GM12891 (cell line): Measurements from ENCODE around the gene PLCXD1.

ENCODE experiments used
- DNase-seq: peaks from one replicate; pipeline ENCODE4 v3.0.0; 2011; ENCODE audit warnings: low spot score; ENCODE audit not compliant: insufficient read length
- FAIRE-seq: peaks from 2 replicates; lab custom pipeline; 2011; peaks lifted over from hg19 to GRCh38; lab: Jason Lieb, UNC
- POLR2A ChIP-seq: IDR thresholded peaks from 2 replicates; pipeline ENCODE4 v1.6.1; 2011; ENCODE audit warnings: low read depth, low read length, control low read depth
- POU2F2 ChIP-seq: IDR thresholded peaks from 2 replicates; pipeline ENCODE4 v1.6.1; 2011; ENCODE audit warnings: low read depth, mild to moderate bottlenecking, control low read depth, low read length, moderate library complexity
- SPI1 ChIP-seq: IDR thresholded peaks from 2 replicates; pipeline ENCODE4 v1.6.1; 2011; ENCODE audit warnings: low read depth, low read length, control low read depth
- TAF1 ChIP-seq: IDR thresholded peaks from 2 replicates; pipeline ENCODE4 v1.6.1; 2011; ENCODE audit warnings: low read depth, low read length, control low read depth

Gene PLCXD1

DNA sequence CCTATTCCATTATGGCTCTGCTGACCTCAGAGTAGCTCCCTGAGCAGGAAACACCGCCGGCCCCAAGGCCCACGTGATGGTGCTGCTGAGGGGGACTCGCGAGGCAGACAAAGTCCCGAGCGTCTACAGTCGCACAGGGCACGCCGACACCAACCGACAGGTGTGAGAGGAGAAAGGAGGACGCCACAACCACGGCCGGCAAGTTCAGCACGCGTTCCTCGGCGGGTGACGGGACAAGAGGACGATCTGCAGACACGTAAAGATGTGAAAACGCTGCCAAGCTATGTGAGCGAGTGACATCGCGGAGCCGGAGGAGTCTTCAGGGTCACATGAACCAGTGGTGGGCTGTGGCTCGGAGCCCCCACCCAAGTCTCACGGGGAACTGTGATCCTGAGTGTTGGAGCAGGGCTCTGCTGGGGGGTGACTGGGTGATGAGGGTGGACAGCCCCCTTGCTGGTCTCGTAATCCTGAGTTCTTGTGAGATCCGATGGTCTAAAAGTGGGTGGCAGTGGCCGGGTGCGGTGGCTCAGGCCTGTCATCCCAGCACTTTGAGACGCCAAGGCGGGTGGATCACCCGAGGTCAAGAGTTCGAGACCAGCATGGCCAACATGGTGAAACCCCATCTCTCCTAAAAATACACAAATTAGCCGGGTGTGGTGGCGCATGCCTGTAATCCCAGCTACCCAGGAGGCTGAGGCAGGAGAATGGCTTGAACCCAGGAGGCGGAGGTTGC, 71.6 kb downstream of the PLCXD1 start:
- DNase-seq (no peak), FAIRE-seq (no peak)
- TF ChIP-seq SPI1 (no peak), POU2F2 (no peak), TAF1 (no peak), POLR2A (no peak)
